HG02840 (cell line): ENCODE data around the gene NLN.
"Not testable (repeated sequence)": the region's sequence is repeated elsewhere in the genome, so short reads cannot be mapped to it uniquely, and the experiment has no call there.

Source experiments
- ATAC-seq: cut with Tn5 transposase; IDR thresholded peaks from one replicate; pipeline ENCODE4 v1.9.1; 2021; ENCODE audit warnings: mild to moderate bottlenecking, moderate library complexity, moderate number of reproducible peaks; ENCODE audit not compliant: unreplicated experiment, low FRiP score

Gene NLN

GRCh38 chr5:65825408-65826328 is 103.7 kb downstream of the NLN start:
- ATAC-seq = peak; percentile 63

- ATAC-seq = no peak
These were observed 106.3 kb downstream of the NLN start for GRCh38 chr5:65828022-65828896.

GRCh38 chr5:65830856-65831255 is 108.9 kb downstream of the NLN start:
- no peak for ATAC-seq

- no peak for ATAC-seq
These were observed 109.3 kb downstream of the NLN start for GRCh38 chr5:65831276-65831675.

- ATAC-seq = no peak
These were observed 110.1 kb downstream of the NLN start for GRCh38 chr5:65832152-65832551.

- ATAC-seq = no peak
These were observed 110.7 kb downstream of the NLN start for GRCh38 chr5:65832603-65833228.

- no peak for ATAC-seq
These were observed 111.8 kb downstream of the NLN start for GRCh38 chr5:65833780-65834179.

- ATAC-seq = no peak
These were observed 112.3 kb downstream of the NLN start for GRCh38 chr5:65834306-65834705.

- no peak for ATAC-seq
These were observed 113.2 kb downstream of the NLN start for GRCh38 chr5:65835191-65835590.

- no peak for ATAC-seq
These were observed 115.1 kb downstream of the NLN start for GRCh38 chr5:65837139-65837538.

- ATAC-seq = not testable (repeated sequence)
These were observed 117.2 kb downstream of the NLN start for GRCh38 chr5:65839170-65839569.

GRCh38 chr5:65840071-65840470 is 118.1 kb downstream of the NLN start:
- no peak for ATAC-seq

GRCh38 chr5:65844763-65845162 is 122.8 kb downstream of the NLN start:
- ATAC-seq = not testable (repeated sequence)

- ATAC-seq = no peak
These were observed 124.1 kb downstream of the NLN start for GRCh38 chr5:65846101-65846500.

GRCh38 chr5:65847019-65847418 is 125.0 kb downstream of the NLN start:
- not testable (repeated sequence) for ATAC-seq

GRCh38 chr5:65849918-65850317 is 127.9 kb downstream of the NLN start:
- not testable (repeated sequence) for ATAC-seq

- no peak for ATAC-seq
These were observed 132.9 kb downstream of the NLN start for GRCh38 chr5:65854925-65855324.

- no peak for ATAC-seq
These were observed 133.8 kb downstream of the NLN start for GRCh38 chr5:65855766-65856315.

- no peak for ATAC-seq
These were observed 134.5 kb downstream of the NLN start for GRCh38 chr5:65856520-65856919.

GRCh38 chr5:65858316-65858715 is 136.3 kb downstream of the NLN start:
- ATAC-seq = no peak
